Stimulated activated CD4-positive, alpha-beta T cell treated with anti-CD3 and anti-CD28 coated beads, Interleukin-15, amount 100 ng/mL, for 1 hour (primary cell): ENCODE measurements around the gene PLEKHO2.

Experiments
- DNase-seq, 2 donors: peaks; one replicate each; pipeline ENCODE4 v3.0.0-alpha.2; 2020; ENCODE audit warnings: low read depth in 1 of 2, low spot score in 1 of 2

The PLEKHO2 gene

DNA sequence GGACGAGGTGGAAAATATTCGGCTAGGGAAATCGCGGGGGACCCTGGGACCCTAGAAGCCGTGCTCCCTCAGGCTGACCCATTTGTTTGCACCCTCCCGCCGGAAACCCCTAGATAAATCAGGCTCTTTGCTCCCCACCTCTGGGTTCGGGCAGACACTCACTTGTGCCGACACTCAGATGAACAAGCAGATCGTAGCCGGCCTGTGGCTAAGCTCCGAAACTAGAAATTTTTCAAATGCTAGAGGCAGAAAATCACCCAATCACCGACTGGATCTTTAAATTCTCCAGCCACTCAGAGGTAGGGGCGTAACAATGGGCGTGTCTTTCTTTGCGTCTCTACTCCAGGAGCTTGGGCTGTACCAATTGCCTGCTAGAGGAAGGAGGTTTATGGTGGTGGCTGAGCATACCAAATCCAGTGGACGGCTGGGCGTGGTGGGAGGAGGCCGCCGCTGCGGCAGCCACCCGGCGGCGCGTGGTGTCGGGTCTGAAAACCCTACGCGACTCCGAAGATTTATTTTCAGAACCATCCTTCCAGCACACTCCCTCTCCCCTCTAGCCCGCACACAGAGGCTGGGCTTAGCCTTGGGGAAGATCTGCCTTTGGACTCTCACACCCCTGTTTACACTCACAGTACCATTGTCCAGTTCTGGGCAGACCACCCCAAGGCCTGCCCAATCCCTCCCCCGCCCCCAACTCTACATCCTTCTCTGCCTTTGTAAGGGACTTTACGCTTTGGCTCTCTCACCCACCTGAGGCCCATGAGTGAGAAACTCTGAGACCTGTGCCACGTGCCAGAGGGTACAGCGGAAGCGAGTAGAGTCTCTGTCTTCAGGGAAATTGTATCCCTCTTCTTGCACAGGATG, 16.1 kb upstream of the PLEKHO2 start, which contains the start of gene PIF1:
Gene PIF1, minus strand, starts transcription at position 217 of the 864 bp plus-strand sequence. CDS start 1,312 bp downstream, outside the sequence.
- DNase-seq = peak; percentile 43 to 68

GRCh38 chr15:64828985-64829384, 12.7 kb upstream of the PLEKHO2 start:
- DNase-seq = no peak

- DNase-seq = no peak
Observed at GRCh38 chr15:64833690-64834089, 8.0 kb upstream of the PLEKHO2 start.

- DNase-seq = no peak
Observed at GRCh38 chr15:64836023-64836536, 5.6 kb upstream of the PLEKHO2 start.

DNA sequence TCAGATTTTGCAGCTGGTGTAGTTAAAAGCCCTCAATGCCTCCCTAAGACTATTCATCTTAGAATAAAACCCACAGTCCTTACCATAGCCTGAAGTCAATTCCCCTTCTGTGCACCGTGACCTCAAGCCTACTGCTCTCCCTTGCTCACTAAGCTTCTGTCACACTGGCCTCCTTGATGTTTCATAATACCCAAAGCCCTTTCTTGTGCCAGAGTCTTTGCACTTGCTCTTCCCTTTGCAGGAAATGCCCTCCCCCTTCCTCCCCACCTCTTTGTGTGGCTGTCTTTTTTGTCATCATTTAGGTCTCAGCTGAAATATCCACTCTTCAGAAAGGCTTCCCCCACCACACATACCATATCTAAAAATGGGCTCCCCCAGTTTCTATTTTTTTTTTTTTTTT, 4.2 kb upstream of the PLEKHO2 start:
- DNase-seq = no peak

GRCh38 chr15:64841060-64841343, 713 bp upstream of the PLEKHO2 start:
- no peak for DNase-seq

DNA sequence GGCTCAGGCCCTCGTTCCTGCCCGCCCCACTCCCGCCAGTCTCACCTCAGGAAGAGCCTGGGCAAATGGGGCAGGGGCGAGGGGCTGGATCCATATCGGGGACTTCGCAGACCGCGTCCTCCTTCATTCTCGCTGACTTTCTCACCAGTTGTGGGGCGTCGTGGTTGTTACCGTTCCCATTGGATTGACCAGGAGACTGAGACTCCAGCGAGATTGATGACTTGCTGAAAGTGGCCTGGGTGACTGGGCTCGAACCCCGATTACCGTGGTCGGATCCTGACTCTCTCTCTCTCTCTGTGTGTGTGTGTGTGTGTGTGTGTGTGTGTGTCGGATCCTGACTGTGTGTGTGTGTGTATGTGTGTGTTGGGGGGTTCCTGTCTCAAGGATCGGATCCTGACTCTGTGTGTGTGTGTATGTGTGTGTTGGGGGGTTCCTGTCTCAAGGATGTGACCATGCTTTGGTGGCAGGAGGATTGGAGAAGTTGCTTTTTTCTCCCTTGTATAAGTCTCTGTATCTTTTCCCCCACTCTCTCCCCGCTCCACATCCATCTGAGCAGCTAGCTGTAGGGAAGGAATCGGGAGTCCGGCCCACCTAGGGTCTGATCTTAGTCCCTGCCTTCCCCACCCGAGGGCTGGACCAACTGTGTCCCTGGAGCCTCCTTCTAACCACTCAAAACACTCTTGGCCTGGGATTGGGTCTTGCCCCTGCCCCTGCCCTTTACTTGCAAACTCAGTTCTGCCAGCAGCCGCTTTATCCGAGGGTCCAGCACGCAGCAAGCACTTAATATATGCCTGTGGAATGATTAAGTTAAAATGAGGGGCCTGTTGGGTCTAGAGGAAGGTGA, 603 bp downstream of the PLEKHO2 start:
- no peak for DNase-seq

DNA sequence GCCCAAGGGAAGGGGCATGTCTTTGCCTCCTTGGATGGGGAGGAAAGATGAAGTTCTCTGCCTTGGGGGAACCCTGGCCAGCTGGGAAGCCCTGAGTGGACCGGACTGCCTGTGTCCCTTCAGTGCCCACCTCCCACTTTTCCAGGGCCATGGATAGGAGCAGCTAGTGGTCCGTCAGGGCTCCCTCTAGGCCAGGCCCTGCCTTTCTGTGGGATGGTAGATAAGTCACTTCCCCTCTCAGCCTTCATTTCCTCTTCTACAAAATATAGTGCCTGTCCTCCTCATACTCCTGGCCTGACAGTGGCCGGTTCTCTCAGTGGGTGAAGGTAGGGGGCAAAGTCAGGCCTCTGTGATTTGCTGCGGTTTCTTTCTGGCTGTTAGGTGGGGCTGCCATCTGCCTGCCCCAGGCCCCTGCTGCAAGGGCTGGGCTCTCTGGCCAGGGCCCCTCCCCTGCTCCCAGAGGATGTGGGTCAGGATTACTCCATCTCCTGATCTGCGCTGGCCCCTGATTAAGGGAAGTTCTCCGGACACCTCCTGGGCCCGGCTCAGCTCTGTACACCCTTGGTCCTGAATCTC, 1.4 kb downstream of the PLEKHO2 start:
- DNase-seq = no peak

- DNase-seq = no peak
Observed at GRCh38 chr15:64843991-64844390, 2.3 kb downstream of the PLEKHO2 start.

DNA sequence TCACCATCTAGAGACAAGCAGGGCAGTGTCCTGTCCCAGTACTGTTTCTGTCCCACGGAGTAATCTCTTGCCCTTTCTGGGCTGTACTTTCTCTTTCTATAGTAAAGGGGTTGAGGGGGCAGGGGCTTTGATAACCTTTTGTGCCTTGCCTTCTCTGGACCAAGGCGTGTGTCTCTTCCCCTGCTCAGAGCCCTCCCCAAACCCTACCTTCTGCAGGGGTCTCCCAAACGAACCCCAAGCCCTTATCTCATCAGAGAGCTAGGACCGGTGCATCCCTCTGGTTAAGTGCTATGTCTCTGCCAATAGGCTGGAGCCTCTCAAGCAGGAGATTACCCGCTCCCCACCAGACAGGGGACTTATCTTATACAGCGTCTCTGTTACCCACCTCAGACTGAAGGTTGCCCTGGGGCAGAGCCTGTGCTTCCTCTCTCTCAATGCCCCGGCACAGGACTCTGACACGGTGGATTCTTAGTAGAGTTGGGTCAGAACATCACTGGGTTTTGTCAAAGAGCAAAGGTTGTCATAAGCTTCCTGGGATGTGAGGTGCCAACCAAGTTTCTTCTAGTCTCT, 2.9 kb downstream of the PLEKHO2 start:
- DNase-seq = no peak

GRCh38 chr15:64845183-64845611, 3.5 kb downstream of the PLEKHO2 start:
- DNase-seq = no peak

GRCh38 chr15:64845831-64846595, 4.3 kb downstream of the PLEKHO2 start:
- DNase-seq = no peak

DNA sequence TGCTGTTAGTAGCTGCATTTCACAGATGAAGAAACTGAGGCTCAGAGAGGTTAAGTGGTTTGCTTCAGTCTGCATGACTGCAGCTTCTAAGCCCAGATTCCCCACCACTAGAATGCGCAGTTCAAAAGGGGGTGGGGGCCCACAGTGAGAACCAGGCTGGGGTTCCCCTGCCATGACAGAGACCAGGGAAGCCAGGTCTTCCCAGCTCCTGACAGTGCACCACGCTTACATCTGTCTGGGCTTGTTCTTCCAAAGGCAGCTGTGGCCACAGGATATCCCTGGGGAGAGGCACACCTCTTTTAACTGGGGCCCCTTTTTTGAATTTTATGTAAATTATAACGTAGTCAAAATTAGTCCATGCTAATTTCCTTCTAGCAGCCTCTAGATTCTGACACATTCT, 5.3 kb downstream of the PLEKHO2 start:
- no peak for DNase-seq

GRCh38 chr15:64847448-64847847, 5.7 kb downstream of the PLEKHO2 start:
- no peak for DNase-seq

DNA sequence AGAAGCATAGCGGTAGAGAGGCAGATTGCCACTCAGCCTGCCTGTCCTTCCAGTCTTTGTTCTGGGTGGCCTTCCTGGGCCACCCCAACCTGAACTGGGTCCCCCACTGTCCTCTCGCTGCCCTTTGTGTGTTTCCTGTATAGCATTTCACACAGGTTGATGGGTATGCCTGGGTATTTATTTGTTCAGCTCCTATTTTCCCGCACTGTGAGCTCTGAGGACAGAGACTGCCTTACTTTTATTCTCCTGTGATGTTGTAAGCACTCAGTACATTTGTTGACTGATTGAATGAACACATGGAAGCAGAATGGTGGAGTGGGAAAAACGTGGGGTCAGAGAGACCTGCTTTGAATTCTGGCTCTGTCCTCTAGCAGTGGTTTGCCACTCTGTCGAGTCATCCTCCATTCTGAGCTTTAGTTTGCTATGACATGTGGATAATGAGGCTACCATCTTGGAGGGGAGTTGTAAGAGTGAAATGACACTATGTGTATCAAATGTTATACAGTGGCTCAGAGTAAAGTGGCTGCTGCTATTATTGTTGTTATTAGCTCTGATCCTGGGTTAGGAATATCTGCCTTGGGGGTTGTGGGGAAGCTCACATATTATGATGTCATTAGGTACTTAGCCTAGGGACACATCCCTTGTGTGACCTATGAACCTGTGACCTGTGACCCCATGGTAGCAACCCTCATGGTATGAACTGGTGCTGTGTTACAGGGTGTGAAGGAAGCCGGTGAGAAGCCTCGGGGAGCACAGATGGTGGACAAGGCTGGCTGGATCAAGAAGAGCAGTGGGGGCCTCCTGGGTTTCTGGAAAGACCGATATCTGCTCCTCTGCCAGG, 6.4 kb downstream of the PLEKHO2 start:
- no peak for DNase-seq

DNA sequence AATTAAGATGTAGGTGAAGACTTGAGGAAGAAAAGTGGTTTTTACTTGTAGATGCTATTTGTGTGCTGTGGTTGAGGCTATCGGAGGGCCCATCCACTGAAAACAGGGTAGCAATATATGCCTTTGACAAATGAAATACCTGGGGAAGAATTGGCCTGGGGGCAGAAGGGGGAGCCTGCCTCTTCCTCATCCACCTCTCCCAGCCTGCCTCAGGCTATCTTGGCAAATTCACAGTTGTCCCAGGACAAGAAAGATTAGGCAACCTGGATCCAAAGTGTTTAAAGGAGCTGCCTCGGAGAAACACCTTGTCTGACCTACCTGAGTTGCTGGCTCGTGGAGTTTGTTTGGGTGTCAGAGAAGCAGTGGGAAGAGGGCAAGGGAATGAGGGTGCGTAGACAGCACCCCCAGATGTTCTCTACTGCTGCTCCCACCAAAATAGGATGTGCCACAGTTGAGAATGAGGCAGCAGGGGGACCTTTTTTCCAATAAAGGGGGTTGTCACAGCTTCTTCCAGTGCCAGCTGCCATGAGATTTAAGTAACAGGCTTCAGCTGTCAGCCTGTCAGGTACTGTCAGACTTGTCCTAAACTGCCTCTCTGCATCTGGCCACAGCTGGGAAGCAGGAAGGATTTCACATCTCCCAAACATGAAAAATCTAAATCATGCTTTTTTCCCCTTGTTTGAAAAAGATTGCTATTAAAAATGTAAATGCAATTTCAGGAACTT, 9.2 kb downstream of the PLEKHO2 start:
- no peak for DNase-seq

DNA sequence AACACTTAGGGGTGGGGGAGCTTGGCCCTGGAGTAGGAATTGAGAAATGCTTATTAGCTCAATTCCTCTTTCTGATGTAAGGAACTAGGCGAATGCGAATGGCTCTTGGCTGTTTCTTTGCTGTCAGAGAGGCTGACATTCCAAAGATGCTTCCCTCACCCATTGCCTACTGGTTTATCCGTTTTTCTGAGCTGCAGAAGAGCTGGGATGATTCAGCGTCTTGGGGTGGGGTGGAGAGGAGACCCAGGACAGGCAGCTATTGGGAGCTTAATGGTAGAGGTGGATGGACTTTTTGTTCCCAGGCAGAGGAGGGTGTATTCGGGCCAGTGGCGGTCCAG, 9.8 kb downstream of the PLEKHO2 start:
- no peak for DNase-seq

DNA sequence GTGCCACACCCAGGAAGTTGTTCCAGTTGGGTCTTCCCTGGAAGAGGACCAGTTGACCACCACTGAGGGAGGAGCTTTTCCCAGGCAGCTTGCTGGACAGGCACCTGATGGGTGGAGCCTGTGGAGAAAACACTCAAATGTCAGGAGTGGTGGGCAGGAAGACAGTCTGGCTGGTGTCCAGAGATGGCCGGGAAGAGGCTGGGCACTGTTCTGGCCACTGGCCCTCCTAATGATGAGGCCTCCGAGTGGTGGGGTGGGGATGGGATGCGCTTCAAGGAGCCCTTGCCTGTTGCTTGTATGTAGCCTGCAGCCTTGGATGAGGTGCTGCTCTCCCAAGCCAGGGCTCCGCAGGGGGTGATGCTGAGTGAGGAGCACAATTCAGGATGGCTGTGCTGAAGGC, 12.3 kb downstream of the PLEKHO2 start:
- DNase-seq = no peak

GRCh38 chr15:64854526-64854925, 12.8 kb downstream of the PLEKHO2 start:
- no peak for DNase-seq
